MM.1S (cell line): ENCODE results near the gene ZNF598.

Experiments
- CTCF ChIP-seq: fragments of 300-600 bp; sonication (generic); IDR thresholded peaks from 2 replicates; pipeline ENCODE4 v1.5.1; 2016; ENCODE audit warnings: antibody characterized with exemption, low read length, mixed read lengths
- EZH2 ChIP-seq: fragments of 300-600 bp; sonication (generic); optimal IDR thresholded peaks from 2 replicates; pipeline ENCODE3; 2017; ENCODE audit warnings: low read depth, mild to moderate bottlenecking, antibody characterized with exemption, low read length, mixed read lengths

GRCh38 chr16:2047330-2048115, 37.9 kb upstream of the ZNF598 start, which contains the start of the genes NTHL1 and TSC2:
- TF ChIP-seq CTCF (no peak; the same call in 1 of the 2 replicates), EZH2 (no peak)
